Naive thymus-derived CD4-positive, alpha-beta T cell (primary cell): ENCODE data around the gene RAC2. TPM values are rescaled to one million over a fixed set of nuclear protein-coding genes. Genes with fewer than 3 reads are reported as not detected.
A peak's percentile ranks its signal among the peaks of the same experiment; 100 is the strongest.

Experiments used
- ATAC-seq: fragments of 150-1000 bp; cut with Tn5 transposase; 2 replicates; pipeline ENCODE4 v1.10.0; 2021; ENCODE audit warnings: mild to moderate bottlenecking, moderate library complexity
- CTCF ChIA-PET: fragments of 350-600 bp; sonication (Branson Sonifier 250); formaldehyde crosslinking; loops from one replicate; lab custom pipeline; 2021; ENCODE audit warnings: antibody characterized with exemption; lab: Charles Lee
- POLR2A ChIA-PET: fragments of 350-600 bp; sonication (Branson Sonifier 250); formaldehyde crosslinking; loops from one replicate; lab custom pipeline; 2021; ENCODE audit warnings: antibody characterized with exemption, inconsistent platforms; lab: Charles Lee
- DNase-seq, 9 donors: peaks; one replicate each; pipeline versions ENCODE4 v3.0.0 to v3.0.0-alpha.2; 2020 to 2022; ENCODE audit warnings: mixed read lengths in 1 of 9
- H3K27ac ChIP-seq: one replicate; pipeline ENCODE4 v1.7.0; 2013; ENCODE audit warnings: mild to moderate bottlenecking, low read depth, low read length, moderate library complexity
- H3K27me3 ChIP-seq, 2 donors: one replicate each; pipeline ENCODE4 v1.7.0; 2013; ENCODE audit warnings: low read length in 2 of 2, mild to moderate bottlenecking in 2 of 2, moderate library complexity in 2 of 2; ENCODE audit not compliant: control insufficient read depth in 2 of 2, insufficient read depth in 2 of 2
- H3K36me3 ChIP-seq, 3 experiments: 1 replicate in 2 of 3; 2 replicates in 1 of 3; pipeline ENCODE4 v1.7.0; 2013; ENCODE audit warnings: low read length in 3 of 3, mild to moderate bottlenecking in 3 of 3, moderate library complexity in 1 of 3; ENCODE audit not compliant: insufficient read depth in 3 of 3, control insufficient read depth in 2 of 3
- H3K4me1 ChIP-seq, 2 donors: one replicate each; pipeline ENCODE4 v1.7.0; 2013; ENCODE audit warnings: low read length in 2 of 2, mild to moderate bottlenecking in 2 of 2, moderate library complexity in 1 of 2; ENCODE audit not compliant: control insufficient read depth in 2 of 2, insufficient read depth in 2 of 2
- H3K4me3 ChIP-seq: 2 replicates; pipeline ENCODE4 v1.7.0; 2013; ENCODE audit warnings: mild to moderate bottlenecking, low read length
- H3K9me3 ChIP-seq, 3 experiments: 1 replicate in 2 of 3; 2 replicates in 1 of 3; pipeline ENCODE4 v1.7.0; 2013; ENCODE audit warnings: low read length in 3 of 3; ENCODE audit not compliant: control insufficient read depth in 2 of 3
- H3K27ac Mint-ChIP-seq, 9 donors: one replicate each; pipeline ENCODE4 v1.8.0; 2020 to 2022; ENCODE audit warnings: mixed read lengths in 9 of 9, mild to moderate bottlenecking in 8 of 9, moderate library complexity in 5 of 9, inconsistent platforms in 2 of 9
- H3K27me3 Mint-ChIP-seq, 5 donors: one replicate each; pipeline ENCODE4 v1.8.0; 2021 to 2022; ENCODE audit warnings: mixed read lengths in 5 of 5, mild to moderate bottlenecking in 1 of 5
- H3K36me3 Mint-ChIP-seq, 5 donors: one replicate each; pipeline ENCODE4 v1.8.0; 2020 to 2022; ENCODE audit warnings: mixed read lengths in 5 of 5, mild to moderate bottlenecking in 3 of 5, inconsistent platforms in 1 of 5
- H3K4me1 Mint-ChIP-seq, 7 donors: one replicate each; pipeline ENCODE4 v1.8.0; 2020 to 2022; ENCODE audit warnings: mixed read lengths in 7 of 7, mild to moderate bottlenecking in 3 of 7, inconsistent platforms in 1 of 7
- H3K4me3 Mint-ChIP-seq, 10 donors: one replicate each; pipeline ENCODE4 v1.8.0; 2020 to 2022; ENCODE audit warnings: mild to moderate bottlenecking in 10 of 10, mixed read lengths in 10 of 10, moderate library complexity in 6 of 10, inconsistent platforms in 2 of 10
- H3K9me3 Mint-ChIP-seq, 11 donors: one replicate each; pipeline ENCODE4 v1.8.0; 2020 to 2022; ENCODE audit warnings: mixed read lengths in 11 of 11, mild to moderate bottlenecking in 4 of 11, inconsistent platforms in 1 of 11, moderate library complexity in 1 of 11
- intact Hi-C, 2 donors: fragments of 100-400 bp; cut with micrococcal nuclease; formaldehyde crosslinking; loops; one replicate each; pipeline ENCODE4 v1.15.1; 2023
- polyA plus RNA-seq, 2 donors: library from polyadenylated mRNA; unstranded; fragments of 300-500 nt; fragmentation: Illumina TruSeq; gene quantifications; one replicate each; pipeline ENCODE4 v1.2.3, GENCODE V29; 2021
- total RNA-seq, 6 experiments: library from RNA in 5 of 6; stranded (reverse) in 5 of 6; gene quantifications; 1 replicate in 5 of 6; 2 replicates in 1 of 6; pipeline ENCODE4 v1.2.3 and lab custom pipeline; 2021 to 2026

The RAC2 gene
- total and polyA plus RNA-seq, 7 experiments from 2014 or later: 263 to 886 (median 468) TPM

DNA sequence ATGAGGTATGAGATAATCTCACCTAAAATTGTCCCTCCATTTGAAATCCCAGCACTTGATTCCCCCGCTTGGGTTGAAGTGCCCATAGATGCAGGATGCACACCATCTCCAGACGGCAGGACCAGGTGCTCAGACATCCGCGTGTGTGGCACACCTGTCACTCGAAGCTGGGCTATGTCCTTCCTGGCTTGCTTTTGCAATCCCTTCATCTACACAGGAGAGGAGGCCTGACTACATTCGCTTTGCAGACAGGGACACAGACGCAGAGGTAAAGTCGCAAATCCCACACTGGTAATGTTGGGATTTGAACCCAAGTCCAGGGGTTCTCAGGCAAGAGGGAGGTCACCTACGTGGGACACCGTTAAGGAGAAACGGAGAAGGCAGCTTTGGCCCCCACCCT is 31.1 kb upstream of the RAC2 start:
- peaks cover 0 to 2% (median 0%) of the 10 kb centered on the region in 11 donors for H3K9me3 Mint-ChIP-seq
- Histone ChIP-seq H3K27ac (no peak overlapping the region), H3K4me3 (no peak overlapping the region), H3K9me3 (no peaks in the 10 kb centered on the region), H3K36me3 (no peaks in the 10 kb centered on the region), H3K27me3 (no peaks in the 10 kb centered on the region), H3K4me1 (no peaks in the 10 kb centered on the region)
- DNase-seq: no peak
- H3K4me3 Mint-ChIP-seq: no peak overlapping the region
- H3K27me3 Mint-ChIP-seq: peaks cover 0 to 2% (median 0%) of the 10 kb centered on the region in 5 donors
- H3K36me3 Mint-ChIP-seq: peaks cover 0 to 4% (median 0%) of the 10 kb centered on the region in 5 donors
- CTCF ChIA-PET: interaction anchor here (0.9 to 1.2 kb wide), 2 partner anchors 11 to 31 kb away, joined by 3 to 4 read pairs; no protein-coding TSS in a partner anchor
- H3K4me1 Mint-ChIP-seq: peaks cover 4 to 76% (median 30%) of the 10 kb centered on the region in 7 donors
- no peak for ATAC-seq
- intact Hi-C loops: no loop called here
- POLR2A ChIA-PET: interaction anchor here (0.6 to 1.3 kb wide), 3 partner anchors 11 to 58 kb away, joined by 3 to 4 read pairs (median 3); no protein-coding TSS in a partner anchor
- H3K27ac Mint-ChIP-seq: peak overlapping the region in 3 of 9 donors; percentile 18 to 56 (median 51)

DNA sequence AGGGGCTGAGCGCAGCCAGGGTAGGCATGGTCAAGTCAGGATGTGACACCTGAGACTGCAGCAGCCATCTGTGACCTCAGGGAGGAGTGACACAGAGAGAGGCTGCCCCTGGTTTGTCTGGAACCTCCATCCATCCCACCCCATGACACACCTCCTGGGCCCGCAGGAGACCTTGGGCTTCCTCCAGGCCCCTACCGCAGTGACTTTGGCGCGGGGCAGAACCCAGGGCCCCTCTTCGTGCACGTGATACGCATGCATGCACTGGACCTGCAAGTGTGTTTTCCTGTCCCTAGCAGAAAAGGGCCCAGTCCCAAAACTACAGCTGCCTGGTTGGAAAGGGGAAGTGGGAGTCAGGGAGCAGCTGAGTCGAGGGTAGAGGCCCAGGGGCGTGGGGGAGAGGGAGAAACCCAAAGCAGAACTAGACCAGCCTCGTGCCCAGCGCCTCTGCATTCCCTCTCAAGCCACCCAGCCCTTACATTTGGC is 30.4 kb upstream of the RAC2 start:
- Histone ChIP-seq H3K27me3 (no peaks in the 10 kb centered on the region), H3K36me3 (no peaks in the 10 kb centered on the region), H3K4me1 (peaks cover 0 to 4% of the 10 kb centered on the region in 2 donors), H3K27ac (no peak overlapping the region), H3K9me3 (no peaks in the 10 kb centered on the region), H3K4me3 (no peak overlapping the region)
- DNase-seq (no peak), ATAC-seq (peak; percentile 65)
- intact Hi-C loops: no loop called here
- Mint-ChIP-seq H3K36me3 (peaks cover 0 to 4% (median 0%) of the 10 kb centered on the region in 5 donors), H3K27me3 (peaks cover 0 to 5% (median 0%) of the 10 kb centered on the region in 5 donors), H3K27ac (peak overlapping the region in 2 of 9 donors; percentile 18 to 51), H3K4me1 (peaks cover 12 to 78% (median 34%) of the 10 kb centered on the region in 7 donors), H3K4me3 (peak overlapping the region in 1 of 10 donors; percentile 17), H3K9me3 (peaks cover 0 to 2% (median 0%) of the 10 kb centered on the region in 11 donors)
- ChIA-PET CTCF (interaction anchor here (0.7 kb wide), 1 partner anchor 134 kb away, joined by 3 read pairs; no protein-coding TSS in a partner anchor), POLR2A (no interaction called here)

DNA sequence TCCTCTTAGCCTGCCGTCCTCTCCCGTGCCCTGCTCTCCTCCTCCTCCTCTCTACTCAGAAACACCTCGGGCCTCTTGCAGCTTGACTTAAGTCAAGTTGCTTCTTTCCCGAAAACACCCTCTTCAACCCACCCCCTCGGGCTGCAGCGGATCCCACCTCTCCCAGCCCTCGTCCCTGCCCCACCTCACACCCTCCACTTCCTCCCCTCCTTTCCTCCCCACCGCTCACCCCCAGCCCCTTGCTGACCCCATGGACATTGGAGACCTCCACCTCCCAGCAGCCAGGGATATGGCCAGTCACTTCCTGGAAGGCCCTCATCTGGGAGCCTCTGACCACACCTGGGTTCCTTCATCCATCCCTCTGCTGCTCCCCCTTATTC is 29.8 kb upstream of the RAC2 start:
- CTCF ChIA-PET: interaction anchor here (0.7 kb wide), 1 partner anchor 134 kb away, joined by 3 read pairs; no protein-coding TSS in a partner anchor
- H3K27ac Mint-ChIP-seq: peak overlapping the region in 1 of 9 donors; percentile 63
- peaks cover 0 to 6% of the 10 kb centered on the region in 2 donors for H3K4me1 ChIP-seq

DNA sequence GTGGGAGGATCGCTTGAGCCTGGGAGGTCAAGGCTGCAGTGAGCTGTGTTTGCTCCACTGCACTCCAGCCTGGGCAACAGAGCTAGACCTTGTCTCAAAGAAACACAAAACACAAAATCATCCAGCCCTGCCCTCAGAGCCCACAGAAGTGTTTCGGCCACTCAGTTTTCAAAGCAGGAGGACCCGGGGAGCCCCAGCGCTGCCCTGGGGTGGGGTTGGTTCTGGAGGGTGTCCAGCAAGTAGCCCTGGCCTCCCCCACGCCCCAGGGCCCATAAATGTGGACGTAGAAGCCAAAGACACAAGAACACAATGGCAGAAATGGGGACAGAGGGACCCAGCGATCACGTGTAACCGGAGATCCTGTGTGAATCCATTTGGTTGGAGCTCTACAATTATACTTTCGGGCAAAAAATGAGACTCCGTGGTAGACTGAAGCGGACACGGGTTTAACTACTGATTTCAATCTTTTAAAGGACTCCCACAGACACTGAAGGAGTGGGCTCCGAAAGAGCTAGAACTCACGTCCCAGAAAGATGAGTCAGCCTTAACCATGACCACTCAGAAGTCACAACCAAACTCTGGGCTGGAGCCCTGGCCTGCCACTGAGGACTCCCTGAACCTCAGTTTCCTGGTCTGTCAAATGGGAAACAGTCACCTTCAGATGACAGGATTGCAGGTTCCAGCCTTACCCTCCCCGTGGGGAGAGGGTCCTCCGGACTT is 29.2 kb upstream of the RAC2 start:
- no peaks in the 10 kb centered on the region for H3K27me3 ChIP-seq
- Mint-ChIP-seq H3K36me3 (peaks cover 0 to 4% (median 0%) of the 10 kb centered on the region in 5 donors), H3K27ac (peak overlapping the region in 1 of 9 donors; percentile 63), H3K9me3 (peaks cover 0 to 2% (median 0%) of the 10 kb centered on the region in 11 donors), H3K4me1 (peaks cover 15 to 72% (median 32%) of the 10 kb centered on the region in 7 donors), H3K27me3 (peaks cover 0 to 7% (median 0%) of the 10 kb centered on the region in 5 donors), H3K4me3 (no peak overlapping the region)
- no peak overlapping the region for H3K27ac ChIP-seq
- no peaks in the 10 kb centered on the region for H3K36me3 ChIP-seq
- intact Hi-C loops: no loop called here
- ChIA-PET CTCF (interaction anchor here (0.7 to 1.5 kb wide), 2 partner anchors 185 to 415 kb away, joined by 3 read pairs; no protein-coding TSS in a partner anchor), POLR2A (interaction anchor here (0.8 to 7.7 kb wide), 5 partner anchors 8 to 40 kb away, joined by 3 to 70 read pairs (median 5); partner anchors contain the start of gene CYTH4)
- ATAC-seq (no peak), DNase-seq (no peak)
- no peaks in the 10 kb centered on the region for H3K9me3 ChIP-seq
- H3K4me3 ChIP-seq: no peak overlapping the region
- H3K4me1 ChIP-seq: peaks cover 0 to 6% of the 10 kb centered on the region in 2 donors

More for the DNA sequence above, 29.8 kb upstream of the RAC2 start:
- POLR2A ChIA-PET: no interaction called here
- Mint-ChIP-seq H3K4me1 (peaks cover 15 to 77% (median 34%) of the 10 kb centered on the region in 7 donors), H3K36me3 (peaks cover 0 to 4% (median 0%) of the 10 kb centered on the region in 5 donors), H3K9me3 (peaks cover 0 to 2% (median 0%) of the 10 kb centered on the region in 11 donors), H3K27me3 (peaks cover 0 to 7% (median 0%) of the 10 kb centered on the region in 5 donors), H3K4me3 (no peak overlapping the region)
- intact Hi-C loops: no loop called here
- no peak overlapping the region for H3K27ac ChIP-seq
- H3K4me3 ChIP-seq: no peak overlapping the region
- no peak for ATAC-seq
- no peak for DNase-seq
- H3K27me3 ChIP-seq: no peaks in the 10 kb centered on the region
- H3K36me3 ChIP-seq: no peaks in the 10 kb centered on the region
- no peaks in the 10 kb centered on the region for H3K9me3 ChIP-seq

DNA sequence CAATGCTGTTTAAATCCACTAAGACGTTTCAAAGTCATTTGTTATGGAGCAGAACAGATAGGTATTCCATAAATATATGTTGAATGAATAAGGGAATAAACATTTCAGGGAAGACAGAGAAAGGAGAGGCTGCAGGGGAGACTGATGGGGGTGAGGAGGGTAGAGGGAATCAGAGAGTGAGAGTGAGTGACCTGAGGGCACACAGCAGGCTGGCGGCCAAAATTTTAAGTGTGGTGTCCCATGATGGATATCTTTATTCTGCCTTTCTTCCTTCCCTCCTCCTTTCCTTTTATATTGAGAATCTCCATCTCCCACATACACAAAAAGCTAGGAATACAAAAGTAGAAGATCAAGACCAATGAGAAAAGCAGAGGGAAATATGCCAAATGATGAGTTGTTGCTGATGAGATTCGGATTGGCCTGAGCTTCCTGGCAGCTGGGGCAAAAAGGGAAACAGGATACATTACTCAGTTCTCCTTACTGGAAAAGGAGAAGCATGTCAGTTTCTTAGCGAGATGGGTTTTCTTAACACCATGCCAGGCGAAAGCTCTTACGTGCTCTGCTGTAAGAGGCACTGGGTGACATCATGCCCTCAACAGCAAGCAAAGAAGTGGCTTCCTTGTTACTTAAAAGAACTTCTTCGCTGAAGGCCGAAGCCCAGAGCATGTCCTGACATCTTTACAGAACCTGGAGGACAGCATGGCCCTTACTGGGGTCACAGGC is 27.0 kb upstream of the RAC2 start:
- DNase-seq: no peak
- ChIA-PET CTCF (interaction anchor here (0.6 to 2.4 kb wide), 7 partner anchors 7 to 167 kb away, joined by 3 to 15 read pairs (median 3); no protein-coding TSS in a partner anchor), POLR2A (interaction anchor here (1.0 to 7.7 kb wide), 7 partner anchors 10 to 213 kb away, joined by 3 to 70 read pairs (median 5); no protein-coding TSS in a partner anchor)
- Histone ChIP-seq H3K27ac (no peak overlapping the region), H3K27me3 (no peaks in the 10 kb centered on the region), H3K4me3 (no peak overlapping the region), H3K36me3 (no peaks in the 10 kb centered on the region), H3K4me1 (peaks cover 0 to 13% of the 10 kb centered on the region in 2 donors), H3K9me3 (no peaks in the 10 kb centered on the region)
- H3K4me1 Mint-ChIP-seq: peaks cover 33 to 73% (median 41%) of the 10 kb centered on the region in 7 donors
- peak overlapping the region in 7 of 9 donors; percentile 21 to 52 (median 38) for H3K27ac Mint-ChIP-seq
- H3K9me3 Mint-ChIP-seq: peaks cover 0 to 2% (median 0%) of the 10 kb centered on the region in 11 donors
- peaks cover 0 to 3% (median 0%) of the 10 kb centered on the region in 5 donors for H3K36me3 Mint-ChIP-seq
- intact Hi-C loops: no loop called here
- peak; percentile 62 for ATAC-seq
- no peak overlapping the region for H3K4me3 Mint-ChIP-seq
- H3K27me3 Mint-ChIP-seq: peaks cover 0 to 7% (median 0%) of the 10 kb centered on the region in 5 donors
